ENCODE data around the gene RPSA. TPM values are rescaled to one million over a fixed set of nuclear protein-coding genes. Genes with fewer than 3 reads are reported as not detected.

Gene RPSA
- polyA plus RNA-seq (3,074 to 3,749 TPM (median 3,195 TPM) in 3 replicates), polyA minus RNA-seq (1,672 to 2,665 TPM (median 1,851 TPM) in 3 replicates)
- polyA plus RNA-seq (2011; ENCODE audit: low read depth), result 739 TPM
- 3,588 and 3,690 TPM in 2 replicates for polyA plus RNA-seq (2011; cell fraction: cytosol; rRNA removed)
- polyA plus RNA-seq (2011; cell fraction: nucleus; rRNA removed), result 809 and 973 TPM in 2 replicates
- 2,130 and 2,198 TPM in 2 replicates for polyA plus RNA-seq (2012; ENCODE audit: low replicate concordance)
- 1,240 TPM for polyA minus RNA-seq (2011; cell fraction: cytosol; rRNA and poly(A)+ RNA removed)
- polyA minus RNA-seq (2011; cell fraction: nucleus; rRNA and poly(A)+ RNA removed), result 286 and 323 TPM in 2 replicates

- Histone ChIP-seq H3K4me1 (ENCODE audit: control insufficient read depth, extremely low read depth, insufficient read depth, low read length) (peaks cover 35% of the 10 kb centered on the region), H3K9ac (ENCODE audit: control insufficient read depth, extremely low read depth, insufficient read depth, low read length) (peak within 1 kb of the TSS; percentile 89), H4K20me1 (ENCODE audit: control insufficient read depth, extremely low read depth, insufficient read depth, low read length) (peaks cover 21% of the 10 kb centered on the region), H2AFZ (ENCODE audit: control insufficient read depth, low read length) (peak within 1 kb of the TSS; percentile 68), H3K9me3 (ENCODE audit: control insufficient read depth, low read depth, low read length) (no peaks in the 10 kb centered on the region), H3K27ac (ENCODE audit: control insufficient read depth, insufficient read depth, low read length) (peak within 1 kb of the TSS; percentile 95), H3K4me3 (ENCODE audit: control insufficient read depth in 2 of 3, extremely low read depth in 1 of 3, insufficient read depth in 2 of 3, low read depth in 1 of 3, low read length in 3 of 3) (peak within 1 kb of the TSS; percentile 73 to 100 (median 99)), H3K27me3 (ENCODE audit: control insufficient read depth, extremely low read depth, insufficient read depth, low read length) (no peaks in the 10 kb centered on the region), H3K9me1 (ENCODE audit: control insufficient read depth, extremely low read depth, insufficient read depth, low read length) (no peaks in the 10 kb centered on the region), H3K4me2 (ENCODE audit: control insufficient read depth, extremely low read depth, insufficient read depth, low read depth, low read length) (peak within 1 kb of the TSS; percentile 99), H3K36me3 (ENCODE audit: control insufficient read depth in 2 of 2, extremely low read depth in 1 of 2, insufficient read depth in 2 of 2, low read length in 2 of 2) (peaks cover 17 to 30% of the 10 kb centered on the region in 2 experiments), H3K79me2 (ENCODE audit: control insufficient read depth, insufficient read depth, low read length) (peaks cover 41% of the 10 kb centered on the region)
- dilution Hi-C loops (cut with MboI; ENCODE audit: extremely low pct_ligation_motif_present, low sequenced_read_pairs), result no loop called here
- TF ChIP-seq EZH2 (IDR thresholded peaks at IDR 0.05; ENCODE audit: low read length), result no peak
- TF ChIP-seq, protein P1, sequence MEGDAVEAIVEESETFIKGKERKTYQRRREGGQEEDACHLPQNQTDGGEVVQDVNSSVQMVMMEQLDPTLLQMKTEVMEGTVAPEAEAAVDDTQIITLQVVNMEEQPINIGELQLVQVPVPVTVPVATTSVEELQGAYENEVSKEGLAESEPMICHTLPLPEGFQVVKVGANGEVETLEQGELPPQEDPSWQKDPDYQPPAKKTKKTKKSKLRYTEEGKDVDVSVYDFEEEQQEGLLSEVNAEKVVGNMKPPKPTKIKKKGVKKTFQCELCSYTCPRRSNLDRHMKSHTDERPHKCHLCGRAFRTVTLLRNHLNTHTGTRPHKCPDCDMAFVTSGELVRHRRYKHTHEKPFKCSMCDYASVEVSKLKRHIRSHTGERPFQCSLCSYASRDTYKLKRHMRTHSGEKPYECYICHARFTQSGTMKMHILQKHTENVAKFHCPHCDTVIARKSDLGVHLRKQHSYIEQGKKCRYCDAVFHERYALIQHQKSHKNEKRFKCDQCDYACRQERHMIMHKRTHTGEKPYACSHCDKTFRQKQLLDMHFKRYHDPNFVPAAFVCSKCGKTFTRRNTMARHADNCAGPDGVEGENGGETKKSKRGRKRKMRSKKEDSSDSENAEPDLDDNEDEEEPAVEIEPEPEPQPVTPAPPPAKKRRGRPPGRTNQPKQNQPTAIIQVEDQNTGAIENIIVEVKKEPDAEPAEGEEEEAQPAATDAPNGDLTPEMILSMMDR (optimal IDR thresholded peaks at IDR 0.05 in 1 of 3, IDR thresholded peaks at IDR 0.05 in 1 of 3, conservative IDR thresholded peaks at IDR 0.05 in 1 of 3; ENCODE audit: extremely low read depth in 1 of 3, insufficient read depth in 2 of 3, low read length in 3 of 3), result peak; percentile 32 to 58 (median 44)
- DNase-seq (ENCODE audit: low read depth, low spot score) (peak; percentile 89), FAIRE-seq (peak; percentile 76)
Measured at GRCh38 chr3:39406368-39407258, at the start of gene RPSA. Gene RPSA (plus strand): TSS chr3:39406720. CDS start chr3:39407654, 934 bp downstream.

GRCh38 chr3:39358333-39358732 lies 48.2 kb upstream of the RPSA start:
- Histone ChIP-seq H3K4me2 (ENCODE audit: control insufficient read depth, extremely low read depth, insufficient read depth, low read depth, low read length) (no peak overlapping the region), H3K9ac (ENCODE audit: control insufficient read depth, extremely low read depth, insufficient read depth, low read length) (no peak overlapping the region), H3K79me2 (ENCODE audit: control insufficient read depth, insufficient read depth, low read length) (no peaks in the 10 kb centered on the region), H3K4me1 (ENCODE audit: control insufficient read depth, extremely low read depth, insufficient read depth, low read length) (peaks cover 5% of the 10 kb centered on the region), H2AFZ (ENCODE audit: control insufficient read depth, low read length) (no peak overlapping the region), H4K20me1 (ENCODE audit: control insufficient read depth, extremely low read depth, insufficient read depth, low read length) (no peaks in the 10 kb centered on the region), H3K9me3 (ENCODE audit: control insufficient read depth, low read depth, low read length) (no peaks in the 10 kb centered on the region), H3K27me3 (ENCODE audit: control insufficient read depth, extremely low read depth, insufficient read depth, low read length) (peaks cover 6% of the 10 kb centered on the region), H3K36me3 (ENCODE audit: control insufficient read depth in 2 of 2, extremely low read depth in 1 of 2, insufficient read depth in 2 of 2, low read length in 2 of 2) (no peaks in the 10 kb centered on the region), H3K4me3 (ENCODE audit: control insufficient read depth in 2 of 3, extremely low read depth in 1 of 3, insufficient read depth in 2 of 3, low read depth in 1 of 3, low read length in 3 of 3) (no peak overlapping the region), H3K27ac (ENCODE audit: control insufficient read depth, insufficient read depth, low read length) (no peak overlapping the region), H3K9me1 (ENCODE audit: control insufficient read depth, extremely low read depth, insufficient read depth, low read length) (no peaks in the 10 kb centered on the region)
- dilution Hi-C loops (cut with MboI; ENCODE audit: extremely low pct_ligation_motif_present, low sequenced_read_pairs), result no loop called here
- TF ChIP-seq, protein P1 (optimal IDR thresholded peaks at IDR 0.05 in 1 of 3, IDR thresholded peaks at IDR 0.05 in 1 of 3, conservative IDR thresholded peaks at IDR 0.05 in 1 of 3; ENCODE audit: extremely low read depth in 1 of 3, insufficient read depth in 2 of 3, low read length in 3 of 3), result no peak
- no peak for TF ChIP-seq EZH2 (IDR thresholded peaks at IDR 0.05; ENCODE audit: low read length)
- FAIRE-seq (no peak), DNase-seq (ENCODE audit: low read depth, low spot score) (no peak)
